HUES48 (cell line): ENCODE measurements around the gene RAC2.
A peak's percentile ranks its signal among the peaks of the same experiment; 100 is the strongest.

ENCODE experiments used
- H3K27ac ChIP-seq: one replicate; pipeline ENCODE4 v1.7.0; 2013; ENCODE audit warnings: low read depth, low read length, inconsistent platforms
- H3K27me3 ChIP-seq: 2 replicates; pipeline ENCODE4 v1.6.1; 2013; ENCODE audit warnings: mild to moderate bottlenecking, low read length; ENCODE audit not compliant: control insufficient read depth, insufficient read depth
- H3K36me3 ChIP-seq: 2 replicates; pipeline ENCODE4 v1.6.1; 2013; ENCODE audit warnings: low read length; ENCODE audit not compliant: control insufficient read depth, insufficient read depth
- H3K4me1 ChIP-seq: 2 replicates; pipeline ENCODE4 v1.6.1; 2013; ENCODE audit warnings: mild to moderate bottlenecking, low read length; ENCODE audit not compliant: control insufficient read depth, insufficient read depth
- H3K4me3 ChIP-seq: 2 replicates; pipeline ENCODE4 v1.5.1; 2013; ENCODE audit warnings: mild to moderate bottlenecking, low read depth, low read length
- H3K9ac ChIP-seq: 2 replicates; pipeline ENCODE4 v1.6.1; 2013; ENCODE audit warnings: mild to moderate bottlenecking, low read depth, low read length, moderate library complexity
- H3K9me3 ChIP-seq: 2 replicates; pipeline ENCODE4 v1.6.1; 2013; ENCODE audit warnings: low read length; ENCODE audit not compliant: control insufficient read depth, insufficient read depth

Gene RAC2

GRCh38 chr22:37263966-37264887, 20.2 kb upstream of the RAC2 start:
- no peak overlapping the region for H3K9ac ChIP-seq

DNA sequence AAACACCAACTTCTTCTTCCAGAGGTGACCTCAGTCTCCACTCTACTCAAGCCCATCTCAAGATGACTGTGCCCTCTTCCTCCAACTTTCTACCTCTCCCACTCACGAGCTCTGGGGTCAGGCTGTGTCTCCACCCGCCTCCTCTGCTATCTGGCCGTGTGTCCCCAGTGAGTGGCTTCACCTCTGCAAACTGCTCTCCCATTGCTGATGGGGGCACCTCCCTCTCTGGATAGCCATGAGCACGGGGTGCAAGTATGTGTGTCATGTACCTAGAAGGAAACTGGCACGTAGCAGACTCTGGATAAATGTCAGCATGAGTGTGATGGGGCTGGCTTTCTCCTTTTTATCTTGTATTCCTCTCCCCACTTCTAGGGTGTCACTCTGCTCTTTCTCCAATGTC, 18.3 kb upstream of the RAC2 start:
- Histone ChIP-seq H3K4me1 (peaks cover 9% of the 10 kb centered on the region; the same call in 1 of the 2 replicates), H3K9me3 (peaks cover 7% of the 10 kb centered on the region; the same call in 1 of the 2 replicates), H3K4me3 (no peak overlapping the region), H3K9ac (no peak overlapping the region), H3K36me3 (no peaks in the 10 kb centered on the region), H3K27ac (no peak overlapping the region), H3K27me3 (peaks cover 13% of the 10 kb centered on the region)

More at GRCh38 chr22:37263966-37264887, 20.2 kb upstream of the RAC2 start:
- Histone ChIP-seq H3K27ac (no peak overlapping the region), H3K4me1 (peaks cover 2% of the 10 kb centered on the region; the same call in 1 of the 2 replicates), H3K4me3 (no peak overlapping the region), H3K27me3 (peaks cover 13% of the 10 kb centered on the region), H3K9me3 (peaks cover 7% of the 10 kb centered on the region; the same call in 1 of the 2 replicates), H3K36me3 (no peaks in the 10 kb centered on the region)

GRCh38 chr22:37260901-37261336, 16.9 kb upstream of the RAC2 start:
- H3K4me1 ChIP-seq: peaks cover 9% of the 10 kb centered on the region; the same call in 1 of the 2 replicates
- H3K27ac ChIP-seq: no peak overlapping the region
- H3K9ac ChIP-seq: no peak overlapping the region
- H3K4me3 ChIP-seq: no peak overlapping the region
- no peaks in the 10 kb centered on the region for H3K36me3 ChIP-seq
- H3K27me3 ChIP-seq: peaks cover 13% of the 10 kb centered on the region
- peaks cover 7% of the 10 kb centered on the region; the same call in 1 of the 2 replicates for H3K9me3 ChIP-seq

DNA sequence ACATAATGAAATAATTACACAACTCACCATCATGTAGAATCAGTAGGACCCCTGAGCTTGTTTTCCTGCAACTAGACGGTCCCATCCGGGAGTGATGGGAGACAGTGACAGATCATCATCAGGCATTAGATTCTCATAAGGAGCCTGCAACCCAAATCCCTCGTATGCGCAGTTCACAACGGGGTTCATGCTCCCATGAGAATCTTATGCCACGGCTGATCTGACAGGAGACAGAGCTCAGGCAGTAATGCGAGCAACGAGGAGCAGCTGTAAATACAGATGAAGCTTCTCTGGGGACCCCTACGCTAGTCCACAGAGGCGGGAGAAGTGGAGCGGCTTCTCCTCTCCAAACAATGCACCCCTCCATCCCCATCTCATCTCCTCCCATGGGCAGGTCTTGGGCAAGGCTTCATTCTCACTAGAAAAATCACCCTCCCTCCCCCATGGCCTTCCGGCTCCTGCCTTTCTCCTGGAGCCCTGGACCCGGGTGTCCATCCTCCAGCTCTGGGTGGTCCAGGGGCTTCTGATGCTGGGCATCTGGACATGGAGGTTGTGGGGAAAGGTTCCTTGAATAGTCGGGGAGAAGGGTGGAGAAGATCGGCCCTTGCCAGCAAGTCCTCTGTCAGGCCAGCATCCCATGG, 16.2 kb upstream of the RAC2 start:
- H3K9me3 ChIP-seq: peaks cover 7% of the 10 kb centered on the region; the same call in 1 of the 2 replicates
- no peak overlapping the region for H3K4me3 ChIP-seq
- no peaks in the 10 kb centered on the region for H3K36me3 ChIP-seq
- H3K4me1 ChIP-seq: peaks cover 9% of the 10 kb centered on the region; the same call in 1 of the 2 replicates
- no peak overlapping the region for H3K9ac ChIP-seq
- peaks cover 13% of the 10 kb centered on the region for H3K27me3 ChIP-seq
- no peak overlapping the region for H3K27ac ChIP-seq

DNA sequence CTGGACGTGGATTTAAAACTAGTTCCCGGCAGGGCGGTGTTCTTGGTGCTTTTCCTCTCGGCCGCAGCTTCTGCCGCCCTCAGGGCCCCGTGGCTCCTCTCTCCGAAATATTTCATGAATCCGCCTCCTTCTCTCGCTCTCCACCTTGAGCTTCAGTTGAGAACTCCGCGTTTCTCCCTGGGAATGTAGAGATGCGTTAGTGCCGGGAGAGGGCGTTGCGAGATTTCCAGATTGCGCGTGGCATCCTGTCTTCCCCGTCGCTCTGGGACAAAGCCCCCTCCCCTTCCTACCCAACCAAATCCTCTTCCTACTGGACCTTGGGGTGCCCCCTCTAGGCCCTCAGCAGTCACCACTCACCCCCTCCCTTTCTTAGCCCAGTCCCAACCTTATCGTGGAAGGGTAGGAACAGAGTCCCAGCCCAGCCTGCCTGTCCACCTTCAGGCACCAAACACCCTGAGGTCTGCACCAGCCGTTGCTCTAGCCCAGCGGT, 15.5 kb upstream of the RAC2 start:
- peak overlapping the region; percentile 7; the same call in 1 of the 2 replicates for H3K4me3 ChIP-seq
- H3K4me1 ChIP-seq: peaks cover 9% of the 10 kb centered on the region; the same call in 1 of the 2 replicates
- peaks cover 13% of the 10 kb centered on the region for H3K27me3 ChIP-seq
- H3K36me3 ChIP-seq: no peaks in the 10 kb centered on the region
- peaks cover 7% of the 10 kb centered on the region; the same call in 1 of the 2 replicates for H3K9me3 ChIP-seq
- no peak overlapping the region for H3K27ac ChIP-seq
- no peak overlapping the region for H3K9ac ChIP-seq

DNA sequence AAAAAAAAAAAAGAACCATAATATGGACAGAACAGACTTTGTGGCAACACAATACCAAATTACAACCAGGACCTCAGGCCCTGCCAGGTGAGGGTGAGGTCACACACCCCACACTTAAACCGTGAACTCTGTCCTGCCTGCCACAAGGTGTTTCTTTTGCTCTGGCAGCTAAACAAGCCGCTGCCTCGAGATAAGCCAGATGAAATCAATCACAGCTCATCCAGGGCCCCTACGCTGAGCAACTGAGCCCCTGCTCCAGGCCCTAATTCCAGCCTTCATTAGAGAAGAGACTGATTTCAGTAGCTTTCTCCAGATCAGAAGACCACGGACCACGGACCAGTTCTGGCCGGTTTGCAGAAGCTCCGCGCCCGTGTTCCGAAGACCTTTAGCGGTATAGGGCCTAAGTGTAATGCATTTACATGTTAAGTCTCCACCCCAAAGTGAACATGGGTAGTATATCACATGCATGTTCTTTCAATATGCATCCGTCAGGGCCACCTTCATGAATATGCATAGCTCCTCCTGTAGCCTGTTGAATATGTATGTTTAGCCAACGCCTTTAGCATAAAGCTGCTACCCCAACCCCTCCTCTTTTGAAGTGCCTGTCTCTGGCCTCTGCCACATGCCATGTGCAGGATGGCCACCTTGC, 14.8 kb upstream of the RAC2 start:
- Histone ChIP-seq H3K27me3 (peaks cover 13% of the 10 kb centered on the region), H3K36me3 (no peaks in the 10 kb centered on the region), H3K9me3 (peaks cover 3% of the 10 kb centered on the region; the same call in 1 of the 2 replicates), H3K4me1 (peaks cover 9% of the 10 kb centered on the region; the same call in 1 of the 2 replicates), H3K9ac (no peak overlapping the region), H3K27ac (no peak overlapping the region), H3K4me3 (0 out of 2 replicates have a peak overlapping the region, but pooled peaks have one; percentile 7)

- Histone ChIP-seq H3K9me3 (no peaks in the 10 kb centered on the region), H3K4me3 (no peak overlapping the region), H3K4me1 (peaks cover 9% of the 10 kb centered on the region; the same call in 1 of the 2 replicates)
These were observed 14.1 kb upstream of the RAC2 start for GRCh38 chr22:37258005-37258752.

GRCh38 chr22:37256075-37256726, 12.1 kb upstream of the RAC2 start:
- Histone ChIP-seq H3K9me3 (no peaks in the 10 kb centered on the region), H3K4me1 (peaks cover 9% of the 10 kb centered on the region; the same call in 1 of the 2 replicates), H3K4me3 (no peak overlapping the region), H3K27ac (no peak overlapping the region), H3K27me3 (peaks cover 13% of the 10 kb centered on the region), H3K9ac (no peak overlapping the region), H3K36me3 (no peaks in the 10 kb centered on the region)

More at GRCh38 chr22:37258005-37258752, 14.1 kb upstream of the RAC2 start:
- H3K9ac ChIP-seq: no peak overlapping the region
- peaks cover 13% of the 10 kb centered on the region for H3K27me3 ChIP-seq
- no peak overlapping the region for H3K27ac ChIP-seq
- no peaks in the 10 kb centered on the region for H3K36me3 ChIP-seq

GRCh38 chr22:37255558-37256006, 11.5 kb upstream of the RAC2 start:
- no peak overlapping the region for H3K4me3 ChIP-seq
- H3K36me3 ChIP-seq: no peaks in the 10 kb centered on the region

More at GRCh38 chr22:37255558-37256006, 11.5 kb upstream of the RAC2 start:
- Histone ChIP-seq H3K9me3 (no peaks in the 10 kb centered on the region), H3K9ac (no peak overlapping the region), H3K27me3 (peaks cover 11% of the 10 kb centered on the region), H3K4me1 (peaks cover 9% of the 10 kb centered on the region; the same call in 1 of the 2 replicates), H3K27ac (no peak overlapping the region)
